IMR-90 (cell line): Measurements from ENCODE around the gene ACAN.

ENCODE experiments used
- BHLHE40 ChIP-seq: fragments of 150-350 bp; IDR thresholded peaks from 2 replicates; pipeline ENCODE4 v1.6.1; 2016; ENCODE audit warnings: mild to moderate bottlenecking, low read depth, low read length
- SMC3 ChIP-seq: fragments of 150-350 bp; IDR thresholded peaks from 2 replicates; pipeline ENCODE4 v1.6.1; 2016; ENCODE audit warnings: low read depth, mild to moderate bottlenecking, antibody characterized with exemption, low read length, moderate library complexity
- TF ChIP-seq, protein P1 (sequence below): conservative IDR thresholded peaks from 2 replicates; pipeline ENCODE4 v1.5.1; 2012; ENCODE audit warnings: mild to moderate bottlenecking, low read depth, low read length, improper control_type of control experiment

- TF ChIP-seq, protein P1, sequence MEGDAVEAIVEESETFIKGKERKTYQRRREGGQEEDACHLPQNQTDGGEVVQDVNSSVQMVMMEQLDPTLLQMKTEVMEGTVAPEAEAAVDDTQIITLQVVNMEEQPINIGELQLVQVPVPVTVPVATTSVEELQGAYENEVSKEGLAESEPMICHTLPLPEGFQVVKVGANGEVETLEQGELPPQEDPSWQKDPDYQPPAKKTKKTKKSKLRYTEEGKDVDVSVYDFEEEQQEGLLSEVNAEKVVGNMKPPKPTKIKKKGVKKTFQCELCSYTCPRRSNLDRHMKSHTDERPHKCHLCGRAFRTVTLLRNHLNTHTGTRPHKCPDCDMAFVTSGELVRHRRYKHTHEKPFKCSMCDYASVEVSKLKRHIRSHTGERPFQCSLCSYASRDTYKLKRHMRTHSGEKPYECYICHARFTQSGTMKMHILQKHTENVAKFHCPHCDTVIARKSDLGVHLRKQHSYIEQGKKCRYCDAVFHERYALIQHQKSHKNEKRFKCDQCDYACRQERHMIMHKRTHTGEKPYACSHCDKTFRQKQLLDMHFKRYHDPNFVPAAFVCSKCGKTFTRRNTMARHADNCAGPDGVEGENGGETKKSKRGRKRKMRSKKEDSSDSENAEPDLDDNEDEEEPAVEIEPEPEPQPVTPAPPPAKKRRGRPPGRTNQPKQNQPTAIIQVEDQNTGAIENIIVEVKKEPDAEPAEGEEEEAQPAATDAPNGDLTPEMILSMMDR = no peak
- TF ChIP-seq BHLHE40 (no peak), SMC3 (no peak)
These were observed 74.7 kb downstream of the ACAN start for GRCh38 chr15:88877906-88878305.
